Type B pancreatic cell (in vitro differentiated cells): ENCODE results near the gene CCPG1. TPM values are rescaled to one million over a fixed set of nuclear protein-coding genes. Genes with fewer than 3 reads are reported as not detected.

Experiments
- DNase-seq: peaks from one replicate; pipeline ENCODE4 v3.0.0; 2021; ENCODE audit warnings: mixed read lengths; ENCODE audit not compliant: unreplicated experiment; ENCODE audit errors: extremely low spot score
- H3K27ac Mint-ChIP-seq: 2 replicates; pipeline ENCODE4 v1.8.0; 2021; ENCODE audit warnings: mild to moderate bottlenecking, mixed read lengths
- H3K27me3 Mint-ChIP-seq: 2 replicates; pipeline ENCODE4 v1.8.0; 2021; ENCODE audit warnings: mixed read lengths
- H3K36me3 Mint-ChIP-seq: 2 replicates; pipeline ENCODE4 v1.8.0; 2021; ENCODE audit warnings: mixed read lengths
- H3K4me1 Mint-ChIP-seq: one replicate; pipeline ENCODE4 v1.8.0; 2021; ENCODE audit warnings: mixed read lengths; ENCODE audit not compliant: unreplicated experiment
- H3K4me3 Mint-ChIP-seq: 2 replicates; pipeline ENCODE4 v1.8.0; 2021; ENCODE audit warnings: mild to moderate bottlenecking, mixed read lengths
- H3K9me3 Mint-ChIP-seq: 2 replicates; pipeline ENCODE4 v1.8.0; 2021; ENCODE audit warnings: mixed read lengths
- CTCF ChIP-seq: fragments of 200-600 bp; sonication (generic); conservative IDR thresholded peaks from 2 replicates; pipeline ENCODE4 v1.5.0; 2021; ENCODE audit warnings: antibody characterized with exemption, mild to moderate bottlenecking
- total RNA-seq: library from RNA; stranded (reverse); gene quantifications from 2 replicates; pipeline ENCODE4 v1.2.1, GENCODE V29; 2021; ENCODE audit warnings: low replicate concordance

Gene CCPG1
- total RNA-seq, 1 donor from 2014 or later, result 26.5 TPM

GRCh38 chr15:55372701-55373440 is 35.3 kb downstream of the CCPG1 start:
- Mint-ChIP-seq H3K27me3 (no peaks in the 10 kb centered on the region), H3K27ac (no peak overlapping the region), H3K9me3 (no peaks in the 10 kb centered on the region), H3K36me3 (peaks cover 7% of the 10 kb centered on the region), H3K4me3 (no peak overlapping the region), H3K4me1 (no peaks in the 10 kb centered on the region)
- DNase-seq, result no peak
- TF ChIP-seq CTCF, result no peak

- Mint-ChIP-seq H3K27ac (no peak overlapping the region), H3K36me3 (peaks cover 4% of the 10 kb centered on the region), H3K4me3 (no peak overlapping the region), H3K27me3 (no peaks in the 10 kb centered on the region), H3K9me3 (no peaks in the 10 kb centered on the region), H3K4me1 (no peaks in the 10 kb centered on the region)
- no peak for TF ChIP-seq CTCF
- no peak for DNase-seq
These were observed 41.2 kb downstream of the CCPG1 start for GRCh38 chr15:55366981-55367380.

DNA sequence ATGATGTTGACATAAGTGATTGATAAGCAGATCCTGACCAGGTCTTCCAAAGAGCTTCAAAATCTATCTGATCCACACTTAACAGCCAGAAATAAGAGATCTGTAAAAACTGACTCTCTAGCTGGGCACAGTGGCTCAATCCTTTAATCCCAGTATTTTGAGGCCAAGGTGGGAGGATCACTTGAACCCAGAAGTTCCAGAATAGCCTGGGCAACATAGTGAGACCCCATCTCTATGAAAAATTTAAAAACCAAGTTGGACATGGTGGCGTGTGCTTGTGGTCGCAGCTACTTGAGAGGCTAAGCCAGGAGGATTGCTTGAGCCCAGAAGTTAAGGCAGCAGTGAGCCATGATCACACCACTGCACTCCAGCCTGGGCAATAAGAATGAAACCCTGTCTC is 45.5 kb downstream of the CCPG1 start:
- H3K27ac Mint-ChIP-seq, result no peak overlapping the region
- H3K4me3 Mint-ChIP-seq, result no peak overlapping the region
- no peaks in the 10 kb centered on the region for H3K27me3 Mint-ChIP-seq
- TF ChIP-seq CTCF, result no peak
- H3K36me3 Mint-ChIP-seq, result peaks cover 4% of the 10 kb centered on the region
- DNase-seq, result no peak
- no peaks in the 10 kb centered on the region for H3K9me3 Mint-ChIP-seq
- no peaks in the 10 kb centered on the region for H3K4me1 Mint-ChIP-seq

GRCh38 chr15:55361048-55361447 is 47.1 kb downstream of the CCPG1 start:
- peaks cover 13% of the 10 kb centered on the region for H3K36me3 Mint-ChIP-seq
- H3K27me3 Mint-ChIP-seq, result no peaks in the 10 kb centered on the region
- H3K4me3 Mint-ChIP-seq, result no peak overlapping the region
- no peak for DNase-seq
- H3K27ac Mint-ChIP-seq, result no peak overlapping the region
- TF ChIP-seq CTCF, result no peak
- H3K9me3 Mint-ChIP-seq, result no peaks in the 10 kb centered on the region
- H3K4me1 Mint-ChIP-seq, result no peaks in the 10 kb centered on the region

- no peak overlapping the region for H3K4me3 Mint-ChIP-seq
- H3K27ac Mint-ChIP-seq, result no peak overlapping the region
- TF ChIP-seq CTCF, result no peak
- H3K4me1 Mint-ChIP-seq, result no peaks in the 10 kb centered on the region
- peaks cover 15% of the 10 kb centered on the region for H3K36me3 Mint-ChIP-seq
- H3K27me3 Mint-ChIP-seq, result no peaks in the 10 kb centered on the region
- DNase-seq, result no peak
- no peaks in the 10 kb centered on the region for H3K9me3 Mint-ChIP-seq
These were observed 47.9 kb downstream of the CCPG1 start for GRCh38 chr15:55360256-55360655.
